GM19463 (cell line): ENCODE data around the gene ATXN7L3B.
"Not testable (repeated sequence)": the region's sequence is repeated elsewhere in the genome, so short reads cannot be mapped to it uniquely, and the experiment has no call there.

ENCODE experiments used
- ATAC-seq: cut with Tn5 transposase; IDR thresholded peaks from one replicate; pipeline ENCODE4 v1.9.1; 2021; ENCODE audit warnings: mild to moderate bottlenecking, moderate library complexity; ENCODE audit not compliant: unreplicated experiment

ATXN7L3B gene, protein sequence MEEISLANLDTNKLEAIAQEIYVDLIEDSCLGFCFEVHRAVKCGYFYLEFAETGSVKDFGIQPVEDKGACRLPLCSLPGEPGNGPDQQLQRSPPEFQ

DNA sequence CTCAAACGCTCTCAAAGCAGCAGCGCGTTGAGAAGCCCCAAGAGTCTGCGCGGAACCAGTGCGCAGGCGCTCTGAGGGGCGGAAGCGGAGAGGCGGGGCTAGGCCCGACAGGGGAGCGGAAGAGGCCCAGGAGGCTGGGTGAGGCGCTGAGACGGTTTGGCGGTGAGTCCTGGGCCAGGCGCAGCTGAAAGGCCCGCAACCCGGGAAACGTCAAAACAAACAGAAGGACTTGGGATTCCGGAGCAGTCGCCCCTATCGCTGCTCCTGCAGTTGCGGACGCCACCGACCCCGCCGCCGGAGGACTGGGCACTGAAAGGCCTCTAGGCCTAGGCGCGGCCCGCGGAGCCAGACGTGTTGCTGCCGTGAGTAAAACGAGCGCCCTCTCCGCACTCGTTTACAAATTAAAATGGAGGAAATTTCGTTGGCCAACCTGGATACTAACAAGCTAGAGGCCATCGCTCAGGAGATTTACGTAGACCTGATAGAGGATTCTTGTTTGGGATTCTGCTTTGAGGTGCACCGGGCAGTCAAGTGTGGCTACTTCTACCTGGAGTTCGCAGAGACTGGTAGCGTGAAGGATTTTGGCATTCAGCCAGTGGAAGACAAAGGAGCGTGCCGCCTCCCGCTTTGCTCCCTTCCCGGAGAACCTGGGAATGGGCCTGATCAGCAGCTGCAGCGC is at the start of gene ATXN7L3B:
Gene ATXN7L3B, plus strand, starts transcription at position 129 of the 679 bp plus-strand sequence. Its CDS starts 278 bp downstream, at position 407.
- ATAC-seq: peak; percentile 97

DNA sequence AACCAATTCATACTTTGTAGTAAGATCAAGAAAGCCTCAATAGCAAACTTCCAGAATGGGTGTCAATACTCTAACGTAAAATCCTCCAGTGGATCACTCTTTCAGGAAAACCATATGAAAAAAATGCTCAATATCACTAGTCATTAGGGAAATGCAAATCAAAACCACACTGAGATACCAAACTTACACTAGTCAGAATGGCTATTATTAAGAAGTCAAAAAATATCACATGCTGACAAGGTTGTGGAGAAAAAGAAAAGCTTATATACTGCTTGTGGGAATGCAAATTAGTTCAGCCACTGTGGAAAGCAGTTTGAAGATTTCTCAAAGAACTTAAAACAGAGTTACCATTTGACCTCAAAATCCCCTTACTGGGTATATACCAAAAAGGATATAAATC is 49.5 kb upstream of the ATXN7L3B start:
- peak; percentile 46 for ATAC-seq

DNA sequence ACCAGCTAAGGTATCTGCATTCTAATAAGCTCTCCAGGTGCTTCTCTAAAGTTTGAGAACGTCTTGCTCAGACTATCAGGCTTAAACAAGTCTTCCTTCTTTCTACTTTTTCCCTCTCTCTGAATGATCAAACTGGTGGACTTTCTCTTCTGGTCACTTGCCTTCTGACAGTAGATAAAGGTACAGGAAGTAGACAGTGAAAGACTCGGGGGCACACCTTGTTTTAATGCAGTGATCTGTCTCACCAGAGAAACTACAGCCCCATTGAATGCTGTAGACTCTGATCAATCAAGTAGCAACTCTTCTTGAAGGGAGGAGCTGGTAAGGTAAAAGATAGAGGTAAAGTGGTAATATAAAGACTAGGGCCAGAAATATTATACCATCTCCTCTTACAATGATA is 48.1 kb upstream of the ATXN7L3B start:
- ATAC-seq: no peak

DNA sequence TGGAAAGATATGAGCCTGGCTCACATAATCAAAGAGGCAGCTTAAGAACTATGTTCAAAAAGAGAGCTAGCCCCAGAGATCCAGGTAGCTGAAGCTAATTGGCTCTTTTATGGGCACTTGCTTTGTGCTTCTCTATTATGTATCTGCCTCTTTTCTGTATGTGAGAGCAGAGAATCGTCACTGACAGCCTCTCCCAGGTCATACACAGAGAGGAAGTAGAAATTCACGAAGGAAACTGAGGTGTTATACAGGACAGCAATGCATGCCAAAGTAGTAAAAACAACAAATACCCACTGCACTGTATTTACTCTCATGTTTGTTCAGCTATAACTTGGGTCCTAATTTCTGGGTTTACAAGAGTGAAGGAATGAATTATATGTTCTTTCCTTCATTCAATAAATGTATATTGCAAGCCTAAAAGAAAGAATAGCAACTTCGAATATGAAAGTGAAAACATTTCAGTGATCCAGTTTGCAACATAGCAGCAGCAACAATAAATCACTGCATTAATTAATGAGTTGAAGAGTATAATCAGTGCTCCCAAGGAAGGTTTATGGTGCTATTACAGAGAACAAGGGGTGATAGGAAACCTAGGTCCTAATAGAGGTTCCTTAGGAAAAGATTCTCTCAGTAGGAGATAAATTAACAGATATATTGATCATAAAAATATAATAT is 47.1 kb upstream of the ATXN7L3B start:
- ATAC-seq: peak; percentile 73

DNA sequence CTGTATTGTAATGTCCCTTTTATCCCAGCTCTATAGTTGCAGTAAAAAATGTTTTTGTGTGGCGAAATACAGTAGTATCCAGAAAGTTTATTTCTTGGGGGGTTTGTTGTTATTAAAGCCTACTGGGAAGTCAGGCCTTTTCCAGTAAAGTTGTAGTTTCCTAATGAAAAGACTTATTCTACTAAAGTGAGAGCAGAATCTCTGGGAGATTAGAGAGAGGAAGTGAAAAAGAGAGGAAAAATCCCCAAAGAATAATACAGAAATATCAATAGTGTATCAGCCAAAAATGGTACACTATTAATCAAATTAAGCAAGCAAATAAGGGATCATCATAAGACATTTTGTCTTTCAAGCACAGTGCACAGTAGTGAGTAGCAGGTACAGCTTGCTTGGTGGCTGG is 46.3 kb upstream of the ATXN7L3B start:
- ATAC-seq: no peak

DNA sequence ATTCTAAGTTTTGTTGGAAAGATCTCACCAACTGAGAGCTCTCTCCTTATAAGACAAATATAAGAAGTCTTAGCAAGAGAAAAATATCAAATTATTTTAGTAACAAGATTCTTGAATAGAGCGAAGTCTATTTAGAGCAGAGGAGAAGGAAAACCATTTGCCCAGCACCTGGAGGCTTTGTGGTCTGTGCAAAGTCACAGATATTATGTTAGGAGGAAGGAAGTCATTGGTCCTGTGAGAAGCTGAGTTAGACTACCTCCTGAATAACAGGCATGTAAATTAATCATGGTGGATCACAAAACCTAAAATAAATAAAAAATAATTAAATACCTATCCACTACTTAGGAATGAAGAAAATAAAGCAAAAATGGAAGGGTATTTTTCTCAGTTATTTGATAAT is 38.4 kb upstream of the ATXN7L3B start:
- no peak for ATAC-seq

DNA sequence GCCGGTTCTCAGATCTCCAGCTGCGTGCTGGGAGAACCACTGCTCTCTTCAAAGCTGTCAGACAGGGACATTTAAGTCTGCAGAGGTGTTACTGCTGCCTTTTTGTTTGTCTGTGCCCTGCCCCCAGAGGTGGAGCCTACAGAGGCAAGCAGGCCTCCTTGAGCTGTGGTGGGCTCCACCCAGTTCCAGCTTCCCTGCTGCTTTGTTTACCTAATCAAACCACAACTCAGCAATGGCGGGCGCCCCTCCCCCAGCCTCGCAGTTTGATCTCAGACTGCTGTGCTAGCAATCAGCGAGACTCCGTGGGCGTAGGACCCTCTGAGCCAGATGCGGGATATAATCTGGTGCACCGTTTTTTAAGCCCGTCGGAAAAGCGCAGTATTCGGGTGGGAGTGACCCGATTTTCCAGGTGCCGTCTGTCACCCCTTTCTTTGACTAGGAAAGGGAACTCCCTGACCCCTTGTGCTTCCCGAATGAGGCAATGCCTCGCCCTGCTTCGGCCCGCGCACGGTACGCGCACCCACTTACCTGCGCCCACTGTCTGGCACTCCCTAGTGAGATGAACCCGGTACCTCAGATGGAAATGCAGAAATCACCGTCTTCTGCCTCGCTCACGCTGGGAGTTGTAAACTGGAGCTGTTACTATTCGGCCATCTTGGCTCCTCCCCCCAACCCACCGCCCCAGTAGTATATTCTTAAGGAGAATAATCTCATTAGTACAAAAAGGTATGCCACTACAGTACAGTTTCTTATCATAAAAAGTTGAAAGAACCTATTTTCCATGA is 28.6 kb upstream of the ATXN7L3B start:
- not testable (repeated sequence) for ATAC-seq

DNA sequence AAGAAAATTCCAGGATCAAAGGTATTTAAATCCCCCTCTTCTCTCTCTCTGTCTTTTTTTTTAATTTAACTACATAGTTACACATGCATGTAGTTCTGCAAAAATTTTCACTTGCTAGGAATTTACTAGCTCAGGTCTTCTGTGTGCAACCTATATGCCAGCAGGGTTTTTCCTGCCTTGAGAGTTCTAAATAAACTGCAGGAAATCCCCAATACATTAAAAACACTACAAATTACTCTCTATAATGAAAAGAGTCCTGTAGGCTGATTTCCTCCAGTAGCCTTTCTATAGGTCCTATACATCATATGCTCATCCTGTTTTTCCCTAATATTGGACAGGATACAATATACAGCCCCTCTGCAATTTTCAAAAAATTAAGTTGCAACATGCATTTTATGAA is 27.7 kb upstream of the ATXN7L3B start:
- ATAC-seq: no peak

DNA sequence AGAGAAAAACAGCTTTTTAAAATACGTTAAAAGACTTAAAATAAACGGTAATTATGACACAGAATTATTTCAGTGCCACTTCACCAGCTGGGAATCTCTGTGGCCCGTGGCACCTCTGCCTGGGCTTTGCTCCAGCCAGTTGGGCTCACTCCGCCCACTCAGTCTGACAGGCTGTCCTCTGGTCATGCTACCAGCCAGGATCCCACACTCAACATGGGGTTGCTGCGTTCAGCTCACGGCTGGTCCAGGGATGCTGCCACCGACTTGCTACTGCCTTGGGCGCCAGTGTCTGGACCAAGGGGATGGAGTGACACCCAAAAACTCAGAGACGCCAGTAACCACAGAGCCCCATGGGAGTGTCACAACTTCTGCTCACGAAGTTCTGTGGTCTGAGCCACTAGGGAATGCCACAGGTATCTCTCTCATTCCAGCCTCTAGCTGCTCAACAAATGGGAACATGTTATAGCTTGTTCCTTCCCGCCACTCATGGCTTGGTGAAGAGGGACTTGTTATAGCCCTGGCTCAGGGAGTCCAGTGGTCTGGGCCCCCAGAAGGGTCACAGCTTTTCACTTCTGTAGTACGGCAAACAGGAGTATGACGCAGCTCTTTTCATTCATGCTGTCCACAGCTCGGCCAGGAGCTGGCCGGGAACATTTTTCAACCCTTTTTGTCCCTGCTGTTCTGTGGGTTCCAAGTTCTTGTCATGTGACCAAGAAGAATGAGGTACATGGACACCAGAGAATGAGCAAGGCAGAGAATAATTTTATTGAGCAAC is 23.4 kb upstream of the ATXN7L3B start:
- no peak for ATAC-seq

DNA sequence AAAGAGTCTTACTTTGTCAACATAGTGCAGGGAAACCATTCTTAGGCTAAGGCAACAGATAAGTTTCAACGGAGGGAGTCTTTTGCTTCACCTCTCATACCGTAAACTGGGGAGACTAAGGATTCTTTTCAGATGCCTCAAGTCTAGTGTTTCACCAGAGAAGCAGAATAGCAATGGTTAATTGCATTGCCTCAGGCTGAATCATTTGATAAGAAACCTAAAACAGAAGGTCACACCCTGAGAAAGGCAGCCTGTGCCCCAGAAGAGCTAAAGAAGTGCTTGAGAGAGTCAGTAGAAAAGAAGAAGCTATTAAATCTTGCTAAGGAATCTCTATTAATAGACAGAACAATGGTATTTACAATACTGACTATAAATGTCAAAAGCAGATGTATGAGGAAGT is 21.8 kb upstream of the ATXN7L3B start:
- no peak for ATAC-seq

DNA sequence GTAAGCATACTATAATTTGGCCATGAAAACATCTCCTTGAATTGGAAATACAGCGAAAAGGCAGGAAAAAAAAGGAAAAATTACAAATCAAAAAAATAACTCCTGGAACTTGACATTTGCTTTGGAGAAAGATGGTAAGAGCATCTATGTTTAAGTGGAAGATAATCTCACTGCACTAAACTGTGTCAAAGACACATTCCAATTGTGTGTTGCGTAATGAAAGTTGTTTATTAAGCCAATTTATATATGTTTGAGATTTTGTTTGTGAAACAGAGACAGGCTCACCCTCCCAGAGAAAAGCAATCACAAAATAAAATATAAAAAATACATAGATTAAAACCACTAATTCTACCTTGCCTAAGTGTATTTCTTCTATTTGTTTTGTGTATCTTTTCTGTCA is 11.1 kb upstream of the ATXN7L3B start:
- no peak for ATAC-seq

DNA sequence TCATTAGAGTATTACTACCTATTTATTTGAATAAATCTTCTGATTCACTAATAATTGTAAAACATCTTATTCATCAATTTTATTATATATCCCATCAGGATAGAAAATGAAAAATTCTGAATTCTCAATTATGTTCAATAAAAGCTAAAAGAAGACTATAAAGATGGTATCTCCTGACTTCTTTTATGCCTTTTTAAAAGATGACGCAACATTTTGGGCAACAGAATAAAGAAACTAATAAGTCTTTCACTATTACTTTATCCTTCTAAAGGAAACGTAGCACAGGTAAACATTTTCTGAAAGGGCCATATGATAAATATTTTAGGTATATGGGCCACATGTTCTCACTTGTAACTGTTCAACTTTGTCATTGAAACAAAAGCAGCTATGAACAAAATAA is 10.1 kb upstream of the ATXN7L3B start:
- ATAC-seq: no peak

DNA sequence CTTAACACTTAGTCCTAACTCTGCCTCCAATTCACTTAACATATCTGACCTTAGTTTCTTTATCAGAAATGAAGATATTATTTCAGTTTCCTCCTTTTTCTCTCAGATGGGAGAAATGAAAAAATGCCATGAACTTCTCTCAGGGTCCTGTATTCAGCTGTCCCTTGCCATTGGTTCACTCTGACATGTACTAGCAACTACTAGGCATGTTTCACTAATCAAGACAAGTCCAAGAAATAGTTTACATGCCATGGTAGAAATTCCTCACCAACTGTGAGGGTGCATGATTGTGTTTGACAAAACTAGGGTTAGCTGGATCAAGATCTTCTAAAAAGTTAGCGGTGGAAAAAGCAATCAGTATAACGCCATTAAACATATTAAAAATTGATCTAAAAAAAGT is 7.0 kb upstream of the ATXN7L3B start:
- no peak for ATAC-seq

DNA sequence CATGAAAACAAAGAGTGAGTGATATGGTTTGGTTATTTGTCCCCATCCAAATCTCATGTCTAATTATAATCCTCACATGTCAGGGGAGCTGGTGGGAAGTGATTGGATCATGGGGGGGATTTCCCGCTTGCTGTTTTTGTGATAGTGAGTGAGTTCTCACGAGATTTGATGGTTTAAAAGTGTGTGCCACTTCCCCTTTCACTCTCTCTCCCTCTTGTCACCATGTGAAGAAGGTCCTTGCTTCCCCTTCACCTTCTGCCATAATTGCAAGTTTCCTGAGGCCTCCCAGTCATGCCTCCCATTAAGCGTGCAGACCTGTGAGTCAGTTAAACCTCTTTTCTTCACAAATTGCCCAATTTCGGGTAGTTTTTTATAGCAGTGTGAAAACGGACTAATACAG is 2.1 kb upstream of the ATXN7L3B start:
- ATAC-seq: no peak

DNA sequence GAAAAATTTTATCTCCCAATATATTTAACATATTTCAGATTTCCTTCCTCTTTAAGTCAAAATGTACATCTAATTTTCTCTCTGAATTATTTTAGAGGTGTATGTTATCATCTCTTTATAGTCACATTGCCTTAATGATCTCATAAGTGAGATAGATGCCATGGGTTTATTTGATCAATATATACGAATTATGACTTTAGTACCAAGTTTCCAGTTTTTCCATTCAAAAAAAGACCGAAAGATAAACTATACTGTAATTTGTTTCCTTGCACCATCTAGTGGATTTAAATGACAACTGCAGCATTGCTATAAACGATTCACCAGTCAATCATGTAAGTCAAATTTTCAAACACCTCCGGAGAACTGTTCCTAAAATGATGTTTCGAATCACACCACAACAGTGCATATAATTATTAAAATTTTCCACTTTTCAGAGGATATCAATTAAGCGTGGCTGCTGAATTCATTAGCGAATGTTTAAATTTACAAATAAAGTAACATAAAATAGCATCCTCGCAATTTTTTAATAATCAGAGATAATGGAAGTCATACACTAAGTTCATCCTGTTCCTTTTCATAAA is 419 bp upstream of the ATXN7L3B start:
- ATAC-seq: peak; percentile 39

DNA sequence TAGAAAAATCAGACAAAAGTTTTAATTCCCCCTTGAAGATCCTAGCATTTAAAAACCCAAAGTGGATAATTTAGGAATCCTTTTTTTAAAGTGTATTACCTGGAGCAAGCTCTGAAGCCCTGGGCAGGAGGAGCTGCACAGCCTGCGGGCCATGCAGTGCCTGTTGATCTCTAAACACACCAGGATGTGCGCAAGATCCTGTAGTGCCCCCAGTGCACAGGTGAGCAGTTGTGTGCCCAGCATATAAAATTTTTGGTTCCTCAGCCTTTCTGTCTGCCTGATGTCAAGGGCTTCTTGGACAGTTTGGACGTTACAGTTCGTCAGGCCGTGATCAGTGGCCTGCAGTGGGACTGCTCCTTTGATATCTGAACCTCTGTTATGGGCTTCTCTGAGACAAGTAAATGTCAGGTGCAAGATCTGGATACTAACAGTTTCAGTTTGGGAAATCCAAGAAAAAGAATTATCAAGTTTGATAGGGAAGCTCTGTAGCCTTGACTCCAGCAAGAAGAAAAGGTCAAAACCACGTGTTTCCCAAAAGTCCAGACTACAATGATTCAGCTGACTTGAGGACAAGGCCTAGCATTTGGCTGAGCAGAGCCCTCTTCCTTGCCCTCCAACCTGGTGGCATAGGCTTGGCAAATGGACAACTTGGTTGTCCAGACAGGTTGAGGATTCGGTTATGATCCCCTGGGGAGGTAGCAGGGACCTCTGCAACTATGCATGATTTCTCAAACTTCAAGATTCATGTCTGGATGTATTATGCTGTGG is 1.0 kb downstream of the ATXN7L3B start:
- ATAC-seq: peak; percentile 13

DNA sequence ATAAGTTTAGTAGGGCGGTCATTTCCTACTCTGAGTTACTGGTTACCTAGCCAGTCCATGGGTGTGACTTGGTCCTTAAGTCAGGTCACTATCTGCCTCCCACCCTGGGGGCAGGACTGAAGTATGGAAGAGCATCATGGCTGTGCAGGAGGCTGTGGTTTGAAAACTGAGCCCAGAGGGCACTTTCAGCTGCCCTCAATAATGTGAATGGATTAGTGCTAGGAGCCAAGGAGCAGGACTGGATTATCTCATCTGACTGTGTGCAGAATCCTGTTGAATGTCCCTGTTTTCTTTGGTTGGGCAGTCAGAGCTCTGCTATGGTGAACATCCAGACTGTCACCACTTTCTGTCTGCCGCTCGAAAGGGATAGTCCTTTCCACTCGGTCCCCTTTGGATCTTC is 1.6 kb downstream of the ATXN7L3B start:
- no peak for ATAC-seq

DNA sequence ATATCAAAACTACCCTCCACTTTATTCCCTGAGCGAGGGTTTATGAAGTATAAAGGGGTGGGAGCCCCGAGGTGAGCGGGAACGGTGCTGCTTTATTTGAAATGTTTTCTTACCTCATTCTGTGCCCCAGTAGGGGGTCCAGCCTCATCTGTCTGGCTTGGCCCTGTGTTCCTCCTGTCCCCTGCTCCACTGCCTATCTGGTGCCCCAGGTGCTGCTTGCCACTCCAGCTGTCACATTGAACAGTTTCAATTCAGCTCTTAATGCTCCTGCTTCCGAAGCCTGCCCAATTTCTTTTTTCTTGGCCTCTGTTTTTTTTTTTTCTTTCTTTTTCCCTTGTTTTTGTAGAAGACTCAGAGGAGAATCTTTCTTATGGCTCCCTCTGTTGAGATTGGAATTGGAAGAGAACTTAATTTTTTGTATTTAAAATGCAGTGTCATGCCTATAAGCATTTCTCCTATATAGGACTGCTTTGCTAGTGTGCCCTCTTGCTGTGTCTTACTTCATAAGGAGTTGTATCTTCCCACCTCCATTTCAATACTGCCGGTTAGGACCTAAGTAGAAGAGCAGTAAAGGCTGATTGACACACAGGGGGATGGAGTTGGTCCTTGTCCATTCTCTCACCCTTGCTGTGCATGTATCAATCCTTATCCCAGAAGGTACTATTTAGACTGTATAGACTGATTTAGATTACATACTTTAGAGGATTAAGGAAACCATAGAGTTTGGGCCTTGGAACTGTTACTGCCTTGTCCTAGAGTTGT is 2.3 kb downstream of the ATXN7L3B start:
- ATAC-seq: no peak

DNA sequence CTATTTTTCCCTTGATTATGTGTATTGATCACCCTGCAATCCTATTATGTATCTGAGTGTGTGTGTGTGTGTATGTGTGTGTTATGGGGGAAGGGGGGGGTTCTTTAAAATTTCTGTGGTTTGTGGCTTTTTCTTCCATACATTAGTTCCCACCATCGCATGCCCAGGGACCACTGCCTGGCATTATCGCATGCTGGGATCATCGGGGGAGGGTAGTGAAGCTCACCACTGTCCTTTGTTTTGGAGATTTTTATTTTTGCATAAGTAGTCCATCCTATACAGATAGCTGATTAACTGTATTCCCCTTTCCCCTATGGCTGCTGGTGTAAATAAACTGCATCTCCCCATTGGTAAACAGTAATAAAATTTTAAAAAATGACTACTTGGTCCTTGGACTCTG is 3.4 kb downstream of the ATXN7L3B start:
- no peak for ATAC-seq
